ENCODE data around the gene NRXN3. TPM values are rescaled to one million over a fixed set of nuclear protein-coding genes. Genes with fewer than 3 reads are reported as not detected.

Gene NRXN3
- total RNA-seq, 1 experiment from 2014 or later: not detected

GRCh38 chr14:79916892-79917291, 1746.7 kb downstream of the NRXN3 start:
- TF ChIP-seq CTCF (conservative IDR thresholded peaks at IDR 0.05) (no peak), EZH2 (IDR thresholded peaks at IDR 0.05; ENCODE audit: low read depth) (no peak)
- no peaks in the 10 kb centered on the region for H4K20me1 ChIP-seq (ENCODE audit: insufficient read depth)
- H3K27ac ChIP-seq: no peak overlapping the region
- intact Hi-C loops (cut with micrococcal nuclease; ENCODE audit: unreplicated experiment): no loop called here
- H3K4me1 ChIP-seq (replicated peaks; ENCODE audit: insufficient read depth): no peaks in the 10 kb centered on the region
- H3F3A ChIP-seq (ENCODE audit: insufficient read depth, low read depth): no peaks in the 10 kb centered on the region
- no peak overlapping the region for H2AFZ ChIP-seq
- H3K79me2 ChIP-seq (ENCODE audit: low read depth): no peaks in the 10 kb centered on the region
- no peak overlapping the region for H3K4me2 ChIP-seq
- H3K9me3 ChIP-seq (ENCODE audit: insufficient read depth, low read depth): no peaks in the 10 kb centered on the region
- POLR2A ChIA-PET (ENCODE audit: unreplicated experiment): no interaction called here
- H3K9me2 ChIP-seq (ENCODE audit: insufficient read depth): no peaks in the 10 kb centered on the region
- no TSS peak for BruUV-seq (replicated peaks)
- peaks cover 36% of the 10 kb centered on the region; the same call in 1 of the 2 replicates for H3K27me3 ChIP-seq (ENCODE audit: insufficient read depth, low read depth)
- DNase-seq: no peak
- no peaks in the 10 kb centered on the region for H3K36me3 ChIP-seq (ENCODE audit: low read depth)
- CTCF ChIA-PET: no interaction called here
- H3K4me3 ChIP-seq: no peak overlapping the region

Measured in PC-9 (cell line).